Measurements from ENCODE around the gene ZNF134. TPM values are rescaled to one million over a fixed set of nuclear protein-coding genes. Genes with fewer than 3 reads are reported as not detected.

Gene ZNF134
- total RNA-seq, 1 donor from 2014 or later = 27.1 TPM

DNA sequence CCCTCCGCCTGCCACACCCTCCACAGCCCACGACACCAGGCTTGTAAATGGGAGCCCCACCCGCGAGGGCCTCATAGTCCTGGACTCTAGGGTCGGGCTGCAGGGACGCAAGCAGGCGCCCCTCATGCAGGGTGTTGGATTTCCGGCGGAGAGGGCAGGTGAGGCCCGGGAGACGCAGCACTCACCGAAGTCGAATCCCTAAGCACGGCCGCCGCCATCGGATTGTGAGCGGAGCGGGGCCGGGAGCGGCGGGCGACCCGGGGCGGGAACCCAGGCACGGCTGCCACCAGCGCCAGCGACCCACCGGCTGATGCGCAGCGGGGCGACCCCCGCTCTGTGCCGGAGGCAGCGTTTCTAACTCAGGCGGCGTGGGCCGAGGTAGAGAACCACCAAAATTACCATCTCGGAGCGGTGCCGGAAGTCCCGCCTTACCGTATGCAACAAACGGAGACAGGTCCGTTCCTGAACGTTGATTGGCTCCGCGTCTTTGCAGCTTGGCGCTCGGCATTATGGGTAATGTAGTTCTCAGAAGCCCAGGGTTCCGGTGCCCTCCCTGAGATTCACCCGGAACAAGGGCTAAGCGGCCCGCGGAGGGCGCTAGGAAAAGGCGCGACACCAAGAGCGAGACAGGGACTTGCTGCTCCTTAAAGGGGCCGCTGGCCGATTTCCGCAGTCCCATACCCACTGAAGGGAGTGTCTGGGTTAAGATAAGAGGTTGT is 35.4 kb upstream of the ZNF134 start, which contains the start of gene ZNF416:
ZNF416 (minus strand) TSS at position 425 of the 719 bp plus-strand sequence; CDS start at position 218, 207 bp downstream.
- Mint-ChIP-seq H3K36me3 (peaks cover 50% of the 10 kb centered on the region), H3K27ac (peak within 1 kb of the TSS; percentile 77), H3K4me1 (ENCODE audit: unreplicated experiment) (peaks cover 9% of the 10 kb centered on the region), H3K9me3 (peaks cover 41% of the 10 kb centered on the region), H3K27me3 (no peaks in the 10 kb centered on the region), H3K4me3 (peak within 1 kb of the TSS; percentile 90)
- TF ChIP-seq, protein P1, sequence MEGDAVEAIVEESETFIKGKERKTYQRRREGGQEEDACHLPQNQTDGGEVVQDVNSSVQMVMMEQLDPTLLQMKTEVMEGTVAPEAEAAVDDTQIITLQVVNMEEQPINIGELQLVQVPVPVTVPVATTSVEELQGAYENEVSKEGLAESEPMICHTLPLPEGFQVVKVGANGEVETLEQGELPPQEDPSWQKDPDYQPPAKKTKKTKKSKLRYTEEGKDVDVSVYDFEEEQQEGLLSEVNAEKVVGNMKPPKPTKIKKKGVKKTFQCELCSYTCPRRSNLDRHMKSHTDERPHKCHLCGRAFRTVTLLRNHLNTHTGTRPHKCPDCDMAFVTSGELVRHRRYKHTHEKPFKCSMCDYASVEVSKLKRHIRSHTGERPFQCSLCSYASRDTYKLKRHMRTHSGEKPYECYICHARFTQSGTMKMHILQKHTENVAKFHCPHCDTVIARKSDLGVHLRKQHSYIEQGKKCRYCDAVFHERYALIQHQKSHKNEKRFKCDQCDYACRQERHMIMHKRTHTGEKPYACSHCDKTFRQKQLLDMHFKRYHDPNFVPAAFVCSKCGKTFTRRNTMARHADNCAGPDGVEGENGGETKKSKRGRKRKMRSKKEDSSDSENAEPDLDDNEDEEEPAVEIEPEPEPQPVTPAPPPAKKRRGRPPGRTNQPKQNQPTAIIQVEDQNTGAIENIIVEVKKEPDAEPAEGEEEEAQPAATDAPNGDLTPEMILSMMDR (conservative IDR thresholded peaks at IDR 0.05) = peak; percentile 37
- DNase-seq (ENCODE audit: extremely low spot score, unreplicated experiment) = peak; percentile 95

DNA sequence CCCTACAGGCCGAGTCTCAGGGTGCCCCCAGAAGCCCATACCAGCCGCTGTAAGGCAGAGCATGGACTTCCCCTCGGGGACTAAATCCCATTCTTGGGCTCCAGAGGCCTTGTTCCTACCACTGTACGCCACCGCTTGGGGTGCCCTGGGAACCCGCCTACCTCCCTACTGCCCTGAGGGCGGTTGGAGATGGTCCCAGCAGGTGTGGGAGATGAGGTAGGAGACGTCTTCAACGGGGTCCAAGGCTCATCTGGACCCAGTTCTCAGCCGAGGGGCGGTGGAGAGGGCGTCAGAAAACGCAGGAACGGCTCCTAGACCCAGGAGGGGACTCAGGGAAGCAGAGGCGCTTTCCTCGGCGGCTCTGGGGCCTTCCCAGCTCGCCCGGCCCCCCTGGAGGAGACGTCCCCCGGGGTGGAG is 30.9 kb upstream of the ZNF134 start:
- Mint-ChIP-seq H3K9me3 (peaks cover 38% of the 10 kb centered on the region), H3K4me1 (ENCODE audit: unreplicated experiment) (peaks cover 6% of the 10 kb centered on the region), H3K4me3 (peak overlapping the region; percentile 95), H3K27ac (no peak overlapping the region), H3K27me3 (peaks cover 4% of the 10 kb centered on the region), H3K36me3 (peaks cover 42% of the 10 kb centered on the region)
- no peak for DNase-seq (ENCODE audit: extremely low spot score, unreplicated experiment)
- TF ChIP-seq, protein P1 (conservative IDR thresholded peaks at IDR 0.05) = no peak

DNA sequence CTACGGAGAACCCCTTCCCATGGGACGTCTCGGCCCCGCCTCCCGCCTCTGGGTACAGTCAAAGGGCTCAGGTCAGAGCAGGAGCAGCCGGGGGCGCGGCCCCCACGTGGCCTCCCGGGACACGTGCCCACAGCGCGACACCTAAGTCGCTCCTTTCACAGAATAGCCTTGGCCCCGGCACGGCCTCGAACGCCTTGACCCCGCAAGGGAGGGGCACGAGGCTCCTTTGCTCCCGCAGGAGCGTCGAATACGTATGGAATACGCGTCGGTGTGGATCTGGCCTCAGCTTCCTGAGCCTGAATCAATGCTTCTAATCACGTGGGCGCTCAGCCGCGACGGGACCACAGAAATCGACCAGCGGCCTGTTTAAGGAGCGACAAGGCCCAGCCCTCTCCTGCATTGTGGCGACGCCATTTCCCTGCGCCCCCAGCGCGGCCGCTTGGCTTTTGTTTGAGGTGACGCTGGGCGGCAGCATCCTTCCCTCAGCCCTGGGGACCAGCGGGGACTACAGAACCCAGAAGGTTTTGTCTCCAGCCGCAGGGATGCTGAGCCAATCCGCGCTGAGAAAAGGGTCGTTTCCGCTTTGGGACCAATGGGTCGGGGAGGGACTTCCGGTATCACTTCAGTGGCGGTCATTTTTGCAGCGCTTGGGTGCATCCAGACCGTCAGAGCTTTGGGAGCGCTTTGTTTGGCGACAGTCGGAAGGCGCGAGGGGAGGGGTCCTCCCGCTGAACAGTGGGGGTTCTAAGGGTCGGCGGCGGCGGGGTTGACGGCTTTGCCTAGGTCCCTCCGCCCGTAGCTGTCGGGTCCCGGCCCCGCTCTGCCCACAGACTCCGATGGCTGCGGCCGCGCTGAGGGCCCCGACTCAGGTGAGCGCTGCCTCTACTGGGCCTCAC is 30.3 kb upstream of the ZNF134 start, which contains the start of gene ZIK1:
ZIK1 (plus strand) TSS at position 625 of the 896 bp plus-strand sequence; CDS start at position 837, 212 bp downstream.
- Mint-ChIP-seq H3K4me3 (peak within 1 kb of the TSS; percentile 95), H3K4me1 (ENCODE audit: unreplicated experiment) (peaks cover 6% of the 10 kb centered on the region), H3K27ac (peak within 1 kb of the TSS; percentile 85), H3K36me3 (peaks cover 47% of the 10 kb centered on the region), H3K27me3 (peaks cover 4% of the 10 kb centered on the region), H3K9me3 (peaks cover 41% of the 10 kb centered on the region)
- peak; percentile 85 for DNase-seq (ENCODE audit: extremely low spot score, unreplicated experiment)
- TF ChIP-seq, protein P1 (conservative IDR thresholded peaks at IDR 0.05) = peak; percentile 31

DNA sequence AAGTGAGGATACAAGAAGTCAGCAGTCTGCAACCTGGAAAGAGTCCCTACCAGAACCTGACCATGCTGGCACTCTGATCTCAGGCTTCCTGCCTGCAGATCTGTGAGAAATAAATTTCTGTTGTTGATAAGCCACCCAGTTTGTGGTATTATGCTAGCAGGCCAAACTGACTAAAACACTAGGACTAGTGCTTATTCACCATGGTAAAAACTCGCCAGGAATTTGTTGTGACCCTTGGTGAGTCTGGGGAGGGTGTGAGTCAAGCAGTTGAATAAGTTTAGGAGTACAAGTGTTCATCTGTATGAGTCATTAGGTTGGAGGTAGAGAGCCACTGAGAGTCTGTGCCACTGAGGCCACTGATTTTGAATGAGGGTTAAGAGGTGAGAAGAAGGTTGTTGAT is 26.5 kb upstream of the ZNF134 start:
- Mint-ChIP-seq H3K27me3 (peaks cover 4% of the 10 kb centered on the region), H3K9me3 (peaks cover 45% of the 10 kb centered on the region), H3K4me3 (no peak overlapping the region), H3K36me3 (peaks cover 82% of the 10 kb centered on the region), H3K27ac (no peak overlapping the region), H3K4me1 (ENCODE audit: unreplicated experiment) (peaks cover 6% of the 10 kb centered on the region)
- TF ChIP-seq, protein P1 (conservative IDR thresholded peaks at IDR 0.05) = no peak
- DNase-seq (ENCODE audit: extremely low spot score, unreplicated experiment) = no peak

DNA sequence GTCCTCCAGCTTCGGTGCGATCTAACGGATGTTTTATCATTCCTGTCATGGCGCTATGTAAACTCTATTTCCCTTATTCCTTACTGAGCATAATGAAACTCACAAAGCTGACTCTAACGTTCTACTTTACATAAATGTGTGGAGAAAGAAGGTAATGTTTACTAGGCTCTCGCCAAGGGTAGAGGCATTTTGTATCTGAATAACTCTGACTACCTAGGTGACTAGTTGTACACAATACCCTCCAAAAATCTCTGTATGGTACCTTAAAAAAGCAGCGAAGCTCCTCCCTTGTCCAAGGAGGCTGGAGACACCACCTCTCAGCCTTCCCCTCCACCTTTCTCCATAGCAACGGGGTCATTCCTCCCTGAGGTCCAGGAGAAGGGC is 14.7 kb upstream of the ZNF134 start:
- H3K4me1 Mint-ChIP-seq (ENCODE audit: unreplicated experiment) = peaks cover 4% of the 10 kb centered on the region
- H3K4me3 Mint-ChIP-seq = peak overlapping the region; percentile 89
- H3K9me3 Mint-ChIP-seq = peaks cover 32% of the 10 kb centered on the region
- TF ChIP-seq, protein P1 (conservative IDR thresholded peaks at IDR 0.05) = no peak
- peaks cover 36% of the 10 kb centered on the region for H3K36me3 Mint-ChIP-seq
- H3K27ac Mint-ChIP-seq = peak overlapping the region; percentile 54
- H3K27me3 Mint-ChIP-seq = no peaks in the 10 kb centered on the region
- DNase-seq (ENCODE audit: extremely low spot score, unreplicated experiment) = no peak
